Measurements from ENCODE around the gene MRPL36. TPM values are rescaled to one million over a fixed set of nuclear protein-coding genes. Genes with fewer than 3 reads are reported as not detected.

Gene MRPL36
- total RNA-seq, 1 experiment from 2014 or later = 61.2 TPM

- H3K27me3 Mint-ChIP-seq (ENCODE audit: low read depth) = no peaks in the 10 kb centered on the region; the same call in 1 of the 2 replicates
- ChIA-PET POLR2A (no interaction called here), CTCF (interaction anchor here (0.6 to 1.2 kb wide), 5 partner anchors 10 to 62 kb away, joined by 3 to 4 read pairs (median 3); no protein-coding TSS in a partner anchor)
- peaks cover 29% of the 10 kb centered on the region for H3K36me3 Mint-ChIP-seq
- no peaks in the 10 kb centered on the region for H3K9me3 Mint-ChIP-seq
- DNase-seq (ENCODE audit: low spot score) (no peak), ATAC-seq (no peak)
- peaks cover 13% of the 10 kb centered on the region for H3K4me1 Mint-ChIP-seq
- no peak overlapping the region for H3K4me3 Mint-ChIP-seq
- H3K27ac Mint-ChIP-seq = no peak overlapping the region
- no peak for TF ChIP-seq NFATC4 (CRISPR knock-in tag; IDR thresholded peaks at IDR 0.05)
- no peak for TF ChIP-seq ATF3 (CRISPR knock-in tag; conservative IDR thresholded peaks at IDR 0.05)
- no peak for TF ChIP-seq RELA (CRISPR knock-in tag; IDR thresholded peaks at IDR 0.05; ENCODE audit: borderline replicate concordance)
- TF ChIP-seq ELF4 (CRISPR knock-in tag; IDR thresholded peaks at IDR 0.05; ENCODE audit: low read depth) = no peak
- TF ChIP-seq ZNF416 (CRISPR knock-in tag; IDR thresholded peaks at IDR 0.05) = no peak
- no peak for TF ChIP-seq PRRX2 (CRISPR knock-in tag; IDR thresholded peaks at IDR 0.05)
- no peak for TF ChIP-seq EMX1 (CRISPR knock-in tag; IDR thresholded peaks at IDR 0.05)
- no peak for TF ChIP-seq CREM (CRISPR knock-in tag; IDR thresholded peaks at IDR 0.05)
Measured at GRCh38 chr5:1824903-1825841, 25.5 kb upstream of the MRPL36 start.

GRCh38 chr5:1824109-1824821 lies 24.6 kb upstream of the MRPL36 start:
- ATAC-seq = no peak
- H3K36me3 Mint-ChIP-seq = peaks cover 38% of the 10 kb centered on the region
- DNase-seq (ENCODE audit: low spot score) = no peak
- ChIA-PET POLR2A (no interaction called here), CTCF (interaction anchor here (0.9 to 1.2 kb wide), 4 partner anchors 16 to 61 kb away, joined by 3 read pairs; no protein-coding TSS in a partner anchor)
- no peaks in the 10 kb centered on the region; the same call in 1 of the 2 replicates for H3K27me3 Mint-ChIP-seq (ENCODE audit: low read depth)
- H3K27ac Mint-ChIP-seq = no peak overlapping the region
- no peaks in the 10 kb centered on the region for H3K9me3 Mint-ChIP-seq
- peaks cover 12% of the 10 kb centered on the region for H3K4me1 Mint-ChIP-seq
- H3K4me3 Mint-ChIP-seq = no peak overlapping the region
- TF ChIP-seq JAZF1 (CRISPR knock-in tag; IDR thresholded peaks at IDR 0.05) (no peak), USF1 (CRISPR knock-in tag; IDR thresholded peaks at IDR 0.05) (no peak), E2F4 (CRISPR knock-in tag; IDR thresholded peaks at IDR 0.05; ENCODE audit: borderline replicate concordance, low read depth) (no peak), TEAD4 (CRISPR knock-in tag; IDR thresholded peaks at IDR 0.05) (no peak), ERG (CRISPR knock-in tag; IDR thresholded peaks at IDR 0.05) (no peak), ZNF138 (CRISPR knock-in tag; conservative IDR thresholded peaks at IDR 0.05) (no peak), ZNF425 (CRISPR knock-in tag; conservative IDR thresholded peaks at IDR 0.05) (no peak), KAT7 (CRISPR knock-in tag; IDR thresholded peaks at IDR 0.05; ENCODE audit: borderline replicate concordance) (no peak), HMGXB4 (CRISPR knock-in tag; IDR thresholded peaks at IDR 0.05) (no peak), ZNF396 (CRISPR knock-in tag; IDR thresholded peaks at IDR 0.05; ENCODE audit: borderline replicate concordance) (no peak), TCF7 (CRISPR knock-in tag; IDR thresholded peaks at IDR 0.05; ENCODE audit: low read depth) (no peak), CBFB (CRISPR knock-in tag; IDR thresholded peaks at IDR 0.05; ENCODE audit: low read depth) (no peak), OVOL2 (CRISPR knock-in tag; IDR thresholded peaks at IDR 0.05; ENCODE audit: borderline replicate concordance) (no peak), AFF4 (CRISPR knock-in tag; IDR thresholded peaks at IDR 0.05; ENCODE audit: borderline replicate concordance) (no peak)
